Spleen (tissue), 7 donors: Measurements from ENCODE around the gene FAM120A.

Source experiments
- CTCF ChIP-seq, 11 experiments: fragments of 200-600 bp in 7 of 11; fragments of 450-650 bp in 4 of 11; sonication (generic) in 4 of 11; IDR thresholded peaks in 8 of 11; conservative IDR thresholded peaks in 3 of 11; 1 replicate in 7 of 11; 2 replicates in 4 of 11; pipeline versions ENCODE4 v1.4.0 to v1.8.0; 2016 to 2021; ENCODE audit warnings: antibody characterized with exemption in 11 of 11, inconsistent platforms in 4 of 11, mild to moderate bottlenecking in 1 of 11
- POLR2A ChIP-seq, 3 donors: fragments of 450-650 bp; IDR thresholded peaks; one replicate each; pipeline ENCODE4 v1.5.1; 2017; ENCODE audit warnings: antibody characterized with exemption in 3 of 3, mild to moderate bottlenecking in 1 of 3
- donor health status: DM: no; HTN: no; CAD: no; lungs with moderate emphysema.
- donor health status: DM: no; HTN: no; CAD: no.
- donor health status: DM: no; HTN: no; CAD: no.

GRCh38 chr9:93480728-93481324, 29.3 kb downstream of the FAM120A start:
- TF ChIP-seq CTCF (IDR thresholded peaks at IDR 0.05 in 8 of 11, conservative IDR thresholded peaks at IDR 0.05 in 3 of 11) (no peak), POLR2A (IDR thresholded peaks at IDR 0.05) (no peak)
